NB4 (cell line): ENCODE measurements around the gene TRIM42.

Source experiments
- CTCF ChIP-seq: IDR thresholded peaks from one replicate; pipeline ENCODE4 v1.5.1; 2012; ENCODE audit warnings: low read depth, low read length
- MAX ChIP-seq: IDR thresholded peaks from 2 replicates; pipeline ENCODE4 v1.6.1; 2011; ENCODE audit warnings: low read depth, low read length
- MYC ChIP-seq: IDR thresholded peaks from 2 replicates; pipeline ENCODE4 v1.6.1; 2011; ENCODE audit warnings: low read depth, low read length
- POLR2A ChIP-seq: IDR thresholded peaks from 2 replicates; pipeline ENCODE4 v1.6.1; 2011; ENCODE audit warnings: mild to moderate bottlenecking; ENCODE audit not compliant: insufficient read length; ENCODE audit errors: extremely low read depth

GRCh38 chr3:140706360-140706759 lies 28.5 kb downstream of the TRIM42 start:
- TF ChIP-seq POLR2A = no peak
- no peak for TF ChIP-seq CTCF
- TF ChIP-seq MYC = no peak
- no peak for TF ChIP-seq MAX
